ENCODE data around the gene SLC2A11.

SLC2A11 gene

DNA sequence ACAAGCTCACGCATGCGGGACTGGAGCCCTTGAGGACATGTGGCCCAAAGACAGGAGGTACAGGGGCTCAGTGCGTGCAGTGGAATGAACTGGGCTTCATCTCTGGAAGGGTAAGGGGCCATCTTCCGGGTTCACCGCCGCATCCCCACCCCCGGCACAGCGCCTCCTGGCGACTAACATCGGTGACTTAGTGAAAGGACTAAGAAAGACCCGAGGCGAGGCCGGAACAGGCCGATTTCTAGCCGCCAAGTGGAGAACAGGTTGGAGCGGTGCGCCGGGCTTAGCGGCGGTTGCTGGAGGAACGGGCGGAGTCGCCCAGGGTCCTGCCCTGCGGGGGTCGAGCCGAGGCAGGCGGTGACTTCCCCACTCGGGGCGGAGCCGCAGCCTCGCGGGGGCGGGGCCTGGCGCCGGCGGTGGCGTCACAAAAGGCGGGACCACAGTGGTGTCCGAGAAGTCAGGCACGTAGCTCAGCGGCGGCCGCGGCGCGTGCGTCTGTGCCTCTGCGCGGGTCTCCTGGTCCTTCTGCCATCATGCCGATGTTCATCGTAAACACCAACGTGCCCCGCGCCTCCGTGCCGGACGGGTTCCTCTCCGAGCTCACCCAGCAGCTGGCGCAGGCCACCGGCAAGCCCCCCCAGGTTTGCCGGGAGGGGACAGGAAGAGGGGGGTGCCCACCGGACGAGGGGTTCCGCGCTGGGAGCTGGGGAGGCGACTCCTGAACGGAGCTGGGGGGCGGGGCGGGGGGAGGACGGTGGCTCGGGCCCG is 36.5 kb downstream of the SLC2A11 start, which contains the start of gene MIF:
Gene MIF (plus strand): TSS at position 439 of the 765 bp plus-strand sequence. CDS start 92 bp downstream, at position 531.
- H3K4me1 ChIP-seq: peaks cover 21% of the 10 kb centered on the region
- peak; percentile 99 for DNase-seq
- no peaks in the 10 kb centered on the region for H3K27me3 ChIP-seq
- peaks cover 27% of the 10 kb centered on the region for H3K36me3 ChIP-seq
- TF ChIP-seq, protein P1, sequence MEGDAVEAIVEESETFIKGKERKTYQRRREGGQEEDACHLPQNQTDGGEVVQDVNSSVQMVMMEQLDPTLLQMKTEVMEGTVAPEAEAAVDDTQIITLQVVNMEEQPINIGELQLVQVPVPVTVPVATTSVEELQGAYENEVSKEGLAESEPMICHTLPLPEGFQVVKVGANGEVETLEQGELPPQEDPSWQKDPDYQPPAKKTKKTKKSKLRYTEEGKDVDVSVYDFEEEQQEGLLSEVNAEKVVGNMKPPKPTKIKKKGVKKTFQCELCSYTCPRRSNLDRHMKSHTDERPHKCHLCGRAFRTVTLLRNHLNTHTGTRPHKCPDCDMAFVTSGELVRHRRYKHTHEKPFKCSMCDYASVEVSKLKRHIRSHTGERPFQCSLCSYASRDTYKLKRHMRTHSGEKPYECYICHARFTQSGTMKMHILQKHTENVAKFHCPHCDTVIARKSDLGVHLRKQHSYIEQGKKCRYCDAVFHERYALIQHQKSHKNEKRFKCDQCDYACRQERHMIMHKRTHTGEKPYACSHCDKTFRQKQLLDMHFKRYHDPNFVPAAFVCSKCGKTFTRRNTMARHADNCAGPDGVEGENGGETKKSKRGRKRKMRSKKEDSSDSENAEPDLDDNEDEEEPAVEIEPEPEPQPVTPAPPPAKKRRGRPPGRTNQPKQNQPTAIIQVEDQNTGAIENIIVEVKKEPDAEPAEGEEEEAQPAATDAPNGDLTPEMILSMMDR (IDR thresholded peaks at IDR 0.05; ENCODE audit: low read depth, low read length): peak; percentile 80
- no peaks in the 10 kb centered on the region for H3K9me3 ChIP-seq
- H3K4me3 ChIP-seq (ENCODE audit: low read depth, low read length): peak within 1 kb of the TSS; percentile 94

DNA sequence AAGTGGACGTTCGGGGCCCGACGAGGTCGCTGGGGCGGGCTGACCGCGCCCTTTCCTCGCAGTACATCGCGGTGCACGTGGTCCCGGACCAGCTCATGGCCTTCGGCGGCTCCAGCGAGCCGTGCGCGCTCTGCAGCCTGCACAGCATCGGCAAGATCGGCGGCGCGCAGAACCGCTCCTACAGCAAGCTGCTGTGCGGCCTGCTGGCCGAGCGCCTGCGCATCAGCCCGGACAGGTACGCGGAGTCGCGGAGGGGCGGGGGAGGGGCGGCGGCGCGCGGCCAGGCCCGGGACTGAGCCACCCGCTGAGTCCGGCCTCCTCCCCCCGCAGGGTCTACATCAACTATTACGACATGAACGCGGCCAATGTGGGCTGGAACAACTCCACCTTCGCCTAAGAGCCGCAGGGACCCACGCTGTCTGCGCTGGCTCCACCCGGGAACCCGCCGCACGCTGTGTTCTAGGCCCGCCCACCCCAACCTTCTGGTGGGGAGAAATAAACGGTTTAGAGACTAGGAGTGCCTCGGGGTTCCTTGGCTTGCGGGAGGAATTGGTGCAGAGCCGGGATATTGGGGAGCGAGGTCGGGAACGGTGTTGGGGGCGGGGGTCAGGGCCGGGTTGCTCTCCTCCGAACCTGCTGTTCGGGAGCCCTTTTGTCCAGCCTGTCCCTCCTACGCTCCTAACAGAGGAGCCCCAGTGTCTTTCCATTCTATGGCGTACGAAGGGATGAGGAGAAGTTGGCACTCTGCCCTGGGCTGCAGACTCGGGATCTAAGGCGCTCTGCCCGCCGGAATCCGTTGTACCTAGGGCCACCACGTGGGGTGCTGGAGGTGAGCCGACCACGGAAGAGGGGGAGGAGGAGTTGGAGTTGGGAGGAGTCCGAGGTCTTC is 37.3 kb downstream of the SLC2A11 start:
- TF ChIP-seq, protein P1 (IDR thresholded peaks at IDR 0.05; ENCODE audit: low read depth, low read length): peak; percentile 53

DNA sequence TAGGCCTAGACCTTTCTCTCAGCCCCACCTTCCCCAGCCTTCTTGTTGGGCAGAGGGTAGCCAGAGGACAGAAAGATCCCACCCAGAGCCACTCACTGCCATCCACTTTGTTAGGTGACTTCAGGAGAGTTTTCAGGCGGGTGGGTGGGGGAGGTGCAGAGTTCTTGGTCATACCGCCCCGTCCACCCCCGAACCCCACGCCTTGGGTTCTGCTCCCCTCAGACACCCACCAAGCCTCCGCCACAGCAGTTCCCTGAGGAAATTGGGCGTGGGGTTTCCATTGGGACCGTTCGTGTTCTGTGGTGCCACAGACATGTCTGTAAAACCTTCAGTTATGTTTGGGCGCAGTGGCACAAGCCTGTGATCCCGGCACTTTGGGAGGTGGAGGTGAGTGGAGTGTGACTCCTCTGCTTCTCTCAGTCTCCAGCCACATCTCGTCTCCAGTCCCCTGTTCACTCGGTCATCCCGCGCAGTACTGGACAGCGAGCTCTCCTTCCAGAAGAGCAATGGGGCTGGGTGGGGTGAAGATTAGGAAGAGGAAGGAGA is 38.0 kb downstream of the SLC2A11 start:
- TF ChIP-seq, protein P1 (IDR thresholded peaks at IDR 0.05; ENCODE audit: low read depth, low read length): no peak
- H3K27me3 ChIP-seq: no peaks in the 10 kb centered on the region
- H3K36me3 ChIP-seq: peaks cover 27% of the 10 kb centered on the region
- H3K4me3 ChIP-seq (ENCODE audit: low read depth, low read length): peak overlapping the region; percentile 94
- H3K9me3 ChIP-seq: no peaks in the 10 kb centered on the region
- DNase-seq: no peak
- H3K4me1 ChIP-seq: peaks cover 21% of the 10 kb centered on the region

More for the DNA sequence above, 37.3 kb downstream of the SLC2A11 start:
- DNase-seq: peak; percentile 85
- Histone ChIP-seq H3K9me3 (no peaks in the 10 kb centered on the region), H3K36me3 (peaks cover 27% of the 10 kb centered on the region), H3K4me3 (ENCODE audit: low read depth, low read length) (peak overlapping the region; percentile 94), H3K27me3 (no peaks in the 10 kb centered on the region), H3K4me1 (peaks cover 21% of the 10 kb centered on the region)

DNA sequence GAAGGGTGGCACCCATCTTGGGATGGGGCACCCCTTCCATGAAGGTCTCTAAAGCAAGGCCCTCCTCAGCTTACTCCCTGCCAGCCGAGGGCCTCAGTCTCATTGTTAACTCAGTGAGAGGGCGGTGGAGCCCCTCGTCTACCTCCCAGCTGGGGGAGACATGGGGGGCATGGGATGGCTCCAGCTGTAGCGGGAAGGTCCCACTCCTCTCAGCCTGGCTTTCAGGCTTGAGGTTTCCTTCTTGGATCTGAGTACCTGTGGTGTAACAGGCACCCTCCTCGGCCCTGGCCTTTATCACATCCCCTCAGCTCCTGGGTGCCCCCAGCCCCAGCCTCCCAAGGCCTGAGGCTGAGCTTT is 38.5 kb downstream of the SLC2A11 start:
- TF ChIP-seq, protein P1 (IDR thresholded peaks at IDR 0.05; ENCODE audit: low read depth, low read length): no peak
- DNase-seq: no peak
- Histone ChIP-seq H3K4me1 (peaks cover 21% of the 10 kb centered on the region), H3K36me3 (peaks cover 27% of the 10 kb centered on the region), H3K4me3 (ENCODE audit: low read depth, low read length) (peak overlapping the region; percentile 94), H3K9me3 (no peaks in the 10 kb centered on the region), H3K27me3 (no peaks in the 10 kb centered on the region)

DNA sequence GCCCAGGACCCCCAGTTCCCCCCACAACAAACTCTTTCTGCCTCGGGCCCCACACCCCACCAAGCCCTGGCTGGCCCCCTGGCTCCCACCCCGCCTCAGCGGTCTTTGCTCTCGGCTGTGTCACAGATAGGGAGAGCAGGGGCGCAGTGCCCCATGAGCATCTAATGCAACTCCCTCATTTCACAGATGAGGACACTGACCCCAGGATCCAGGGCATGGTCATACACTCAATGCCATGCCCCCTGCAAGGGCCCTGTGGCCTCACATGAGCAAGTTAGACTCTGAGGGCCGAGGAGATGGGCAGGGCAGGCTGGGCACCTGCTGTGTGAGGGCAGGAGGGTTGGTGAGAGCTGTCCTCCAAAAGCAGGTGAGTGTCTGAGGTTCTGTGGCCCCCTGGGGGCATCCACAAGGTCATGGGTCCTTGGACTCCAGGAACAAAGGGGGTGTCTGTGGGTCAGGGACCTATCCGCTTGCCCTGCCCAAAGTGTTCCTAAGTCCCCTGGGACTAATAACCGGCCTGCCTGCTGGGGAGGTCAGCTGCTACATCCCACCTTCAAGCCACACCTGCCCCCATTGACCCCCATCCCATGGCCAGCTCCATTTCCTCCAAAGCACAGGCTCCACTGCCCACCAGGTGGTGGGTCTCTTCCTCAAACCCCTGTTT is 39.0 kb downstream of the SLC2A11 start:
- H3K36me3 ChIP-seq: peaks cover 27% of the 10 kb centered on the region
- TF ChIP-seq, protein P1 (IDR thresholded peaks at IDR 0.05; ENCODE audit: low read depth, low read length): no peak

More for the DNA sequence above, 39.0 kb downstream of the SLC2A11 start:
- Histone ChIP-seq H3K9me3 (no peaks in the 10 kb centered on the region), H3K27me3 (no peaks in the 10 kb centered on the region), H3K4me3 (ENCODE audit: low read depth, low read length) (no peak overlapping the region), H3K4me1 (peaks cover 21% of the 10 kb centered on the region)
- no peak for DNase-seq

Measured in BE2C (cell line).